Glomerular visceral epithelial cell (primary cell): Measurements from ENCODE around the gene EXOC2.
"Not testable (repeated sequence)": the region's sequence is repeated elsewhere in the genome, so short reads cannot be mapped to it uniquely, and the experiment has no call there.

Experiments used
- DNase-seq: peaks from one replicate; pipeline ENCODE4 v3.0.0-alpha.2; 2016; ENCODE audit errors: extremely low spot score

EXOC2 gene

DNA sequence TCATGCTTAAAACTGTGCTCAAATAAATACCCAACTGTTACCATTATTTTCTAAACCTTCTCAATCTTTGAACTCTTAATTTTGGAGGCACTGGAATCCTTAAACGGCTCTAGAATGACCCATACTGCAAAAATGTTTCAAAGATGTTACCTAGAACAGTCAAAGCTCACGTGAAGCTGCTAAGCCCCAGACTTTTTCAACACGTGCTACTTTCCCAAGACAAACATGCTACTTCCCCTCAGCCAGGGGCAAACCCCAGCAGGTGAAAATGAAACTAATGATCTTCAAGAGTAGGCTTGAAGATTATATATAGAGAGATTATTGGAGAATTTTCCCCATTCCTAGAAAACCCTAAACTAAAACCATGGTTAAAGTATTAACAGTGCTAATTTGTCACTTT lies 64.2 kb downstream of the EXOC2 start:
- no peak for DNase-seq

DNA sequence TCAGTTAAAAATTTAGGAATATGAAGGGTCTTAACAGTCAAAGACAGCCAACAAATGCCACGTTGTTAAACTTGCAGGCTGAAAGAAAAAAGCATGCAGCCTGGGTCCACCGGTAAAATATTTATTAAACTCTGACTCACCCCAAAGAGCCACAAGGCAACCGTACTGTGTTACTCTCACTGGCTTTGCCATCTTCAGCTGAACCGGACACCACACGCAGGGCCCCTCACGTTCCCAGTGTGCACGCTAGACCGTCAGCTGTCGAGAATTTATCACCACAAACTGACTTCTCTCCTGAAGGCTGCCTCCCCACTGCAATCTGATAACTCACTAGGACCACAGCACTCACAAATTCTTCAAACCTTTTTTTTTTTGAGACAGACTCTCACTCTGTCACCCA lies 66.7 kb downstream of the EXOC2 start:
- peak; percentile 82 for DNase-seq

DNA sequence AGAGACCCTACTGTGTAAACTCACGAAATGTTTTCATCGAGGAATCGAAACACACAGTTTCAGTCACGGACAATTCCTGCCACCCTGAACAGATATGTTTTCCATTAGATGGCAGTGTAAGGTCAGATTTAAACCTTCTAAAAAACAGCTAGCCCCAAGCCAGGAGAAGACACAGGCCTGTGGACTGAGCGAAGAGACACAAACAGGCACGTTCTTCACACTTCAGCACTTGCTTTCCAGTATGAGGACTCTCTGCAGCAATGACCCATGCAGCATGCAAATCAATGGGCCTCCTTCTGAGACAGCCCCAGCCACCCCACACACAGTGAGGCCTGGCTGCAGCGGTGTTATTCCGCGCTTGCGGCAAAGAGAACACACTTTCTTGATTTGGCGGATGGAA lies 68.0 kb downstream of the EXOC2 start:
- DNase-seq, result no peak

DNA sequence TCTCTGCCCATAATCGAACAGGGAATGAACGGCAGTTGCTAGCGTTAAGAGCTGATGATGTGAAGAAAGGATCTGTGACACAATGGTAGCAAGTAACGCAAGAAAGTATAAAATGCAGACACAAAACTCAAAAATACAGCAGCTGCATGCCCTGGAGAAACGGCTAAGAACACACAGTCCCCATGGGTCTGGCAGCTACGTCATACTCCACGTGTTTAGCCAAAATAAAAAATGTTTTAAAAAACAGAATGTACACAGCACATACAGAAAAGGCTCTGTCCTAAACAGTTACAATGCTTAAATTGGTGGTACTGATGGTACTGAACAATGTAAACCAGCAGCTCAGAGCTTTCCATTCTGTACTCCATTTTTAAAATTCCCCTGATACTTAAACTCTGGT lies 70.5 kb downstream of the EXOC2 start:
- DNase-seq, result no peak

DNA sequence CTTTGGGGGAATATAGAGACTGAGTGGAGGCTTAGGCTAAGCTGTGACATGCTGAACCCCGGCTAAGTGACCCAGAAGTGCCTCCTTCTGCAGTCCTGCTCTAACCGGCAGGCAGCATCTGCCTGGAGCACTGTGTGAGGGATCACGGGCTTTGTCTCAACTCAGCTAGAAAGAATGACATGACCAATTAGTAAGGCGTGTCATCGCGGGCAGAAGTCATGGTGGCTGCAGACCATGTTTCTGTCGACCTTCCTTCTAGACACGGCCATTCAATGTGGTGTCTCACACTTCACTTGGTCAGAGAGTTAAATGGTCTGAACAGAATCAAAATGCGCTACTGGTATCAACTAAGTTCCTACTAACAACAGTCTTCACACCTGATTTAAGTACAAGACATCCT lies 71.0 kb downstream of the EXOC2 start:
- no peak for DNase-seq

DNA sequence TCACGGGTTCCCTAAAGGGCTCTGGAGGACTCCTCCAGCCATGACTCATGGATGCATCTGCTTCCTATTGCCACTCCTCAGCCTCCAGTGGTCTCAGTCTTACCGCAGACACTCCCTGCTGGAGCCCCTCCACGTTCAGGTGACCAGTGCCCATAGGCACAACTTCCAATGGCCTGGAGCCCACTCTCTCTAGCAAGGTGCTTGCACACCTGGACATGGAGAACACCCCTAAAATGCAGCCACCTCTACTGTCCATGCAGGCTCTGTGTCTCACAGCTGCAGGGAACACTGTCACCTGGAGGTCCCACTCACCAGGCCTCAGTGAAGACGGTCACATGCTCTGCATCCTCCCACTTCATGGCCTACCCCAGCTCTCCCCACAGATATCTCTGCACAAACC lies 72.0 kb downstream of the EXOC2 start:
- no peak for DNase-seq

DNA sequence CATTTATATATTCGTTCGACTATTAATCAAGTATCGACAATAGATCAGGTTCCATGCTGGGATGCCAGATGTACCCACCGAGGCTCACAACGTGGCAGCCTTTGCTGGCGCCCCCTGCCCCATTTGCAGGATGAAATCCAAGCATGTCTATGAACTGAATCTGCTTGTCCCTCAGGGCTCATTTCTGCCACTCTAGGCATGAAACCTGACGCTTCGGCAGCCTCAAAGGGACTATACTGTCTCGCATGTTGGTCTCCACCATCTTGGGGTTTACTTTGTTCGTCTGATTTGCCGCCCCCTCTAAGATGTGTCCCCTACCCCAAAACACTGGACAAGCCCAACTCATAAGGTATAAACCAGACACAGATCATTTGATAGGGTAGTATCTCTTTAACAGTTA lies 72.8 kb downstream of the EXOC2 start:
- DNase-seq, result no peak

DNA sequence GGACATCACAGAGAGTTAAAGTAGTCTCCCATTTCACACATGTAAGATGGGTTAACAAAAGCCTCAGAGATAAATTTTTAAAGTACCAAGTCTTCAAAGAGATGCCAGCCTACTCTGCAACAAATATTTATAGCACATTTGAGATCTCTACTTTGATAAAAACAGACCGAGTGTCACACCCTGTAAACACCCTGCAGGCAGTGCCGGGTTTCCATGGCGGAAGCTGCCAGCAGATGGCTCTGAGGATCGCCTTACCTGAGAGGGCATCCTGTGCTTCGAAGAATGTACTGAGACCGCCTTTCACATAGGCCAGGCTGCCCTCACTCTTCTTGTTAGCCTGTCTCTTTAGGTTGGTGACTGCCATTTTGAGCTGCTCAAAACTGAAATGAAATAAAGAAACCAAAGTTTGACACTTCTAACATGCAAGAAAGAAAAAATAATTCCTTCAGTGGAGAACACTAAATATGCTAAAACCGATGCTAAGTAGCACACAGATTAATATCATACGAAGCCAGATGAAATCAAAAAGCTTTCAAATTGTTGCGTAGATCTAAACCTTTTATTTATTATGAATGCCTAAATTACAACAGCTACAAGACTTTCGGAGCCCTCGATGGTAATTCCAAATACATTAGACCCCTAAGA lies 75.4 kb downstream of the EXOC2 start:
- DNase-seq, result no peak

DNA sequence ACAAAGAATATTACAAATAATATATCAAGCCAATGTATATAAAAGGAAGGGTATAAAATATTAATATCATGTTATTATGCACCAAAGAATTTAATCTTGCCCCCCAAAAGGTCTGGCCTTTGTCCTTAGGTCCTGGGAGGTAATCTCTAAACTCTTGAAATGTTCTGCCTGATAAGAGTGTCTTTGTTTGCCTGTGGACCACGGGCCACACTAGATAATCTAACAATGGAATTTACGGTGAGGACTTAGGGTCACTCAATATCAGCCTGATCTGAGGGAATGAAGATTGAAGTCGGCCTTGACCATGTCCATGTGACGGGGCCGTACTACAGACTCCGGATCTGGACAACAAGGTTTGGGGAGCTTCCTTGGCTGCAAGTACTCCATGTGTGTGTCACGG lies 79.0 kb downstream of the EXOC2 start:
- no peak for DNase-seq

DNA sequence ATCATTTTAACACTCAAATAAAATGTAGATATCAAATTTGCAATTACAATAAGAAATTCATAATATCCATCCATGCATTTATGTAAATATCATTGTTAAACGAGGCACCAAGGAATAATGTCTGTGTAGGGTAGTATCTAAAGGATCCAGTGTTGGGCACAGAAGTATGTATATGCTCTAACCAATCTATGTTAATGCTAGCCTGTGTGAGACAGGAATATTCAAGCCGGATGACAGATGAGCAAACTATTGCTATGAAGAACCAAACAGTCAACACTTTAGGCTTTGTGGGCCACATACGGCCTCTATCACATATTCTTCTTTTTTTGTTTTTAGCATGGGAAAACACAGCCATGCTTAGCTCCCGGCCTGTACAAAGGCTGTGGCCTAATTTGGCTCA lies 81.0 kb downstream of the EXOC2 start:
- DNase-seq, result no peak

DNA sequence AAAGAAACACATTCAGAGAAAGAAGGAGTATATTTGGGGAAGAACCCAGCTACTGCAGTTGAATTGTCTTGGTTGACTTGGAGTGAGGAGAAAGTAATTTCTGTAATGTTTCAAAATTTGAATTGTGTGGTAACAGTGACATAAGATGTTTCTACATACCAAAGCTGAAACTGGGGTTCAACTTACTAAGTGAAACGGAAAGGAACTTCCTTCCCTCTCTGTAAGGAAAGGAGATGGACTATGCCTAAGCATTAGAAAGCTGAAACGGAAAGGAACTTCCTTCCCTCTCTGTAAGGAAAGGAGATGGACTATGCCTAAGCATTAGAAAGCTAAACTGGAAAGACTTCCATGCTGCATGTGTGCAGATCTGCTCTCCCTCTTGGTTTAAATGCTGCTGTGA lies 82.1 kb downstream of the EXOC2 start:
- DNase-seq, result no peak

DNA sequence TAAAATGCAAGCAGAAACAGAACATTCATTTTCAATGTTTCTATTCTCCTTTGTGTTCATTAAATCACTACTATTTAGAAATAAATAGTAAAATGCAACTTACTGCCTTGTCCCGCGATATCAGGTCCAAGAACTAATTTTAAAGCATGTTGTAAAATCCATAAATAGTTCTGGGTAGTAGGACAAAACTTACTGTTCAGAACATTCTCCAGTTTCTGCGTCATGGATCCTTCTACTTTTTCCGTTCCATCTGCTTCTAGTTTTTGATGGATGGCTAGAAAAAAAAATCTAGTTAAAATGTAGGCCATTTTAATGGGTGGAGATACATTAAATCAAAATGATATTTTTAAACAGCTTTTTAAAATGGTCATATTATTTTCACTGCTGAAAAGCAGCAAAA lies 83.0 kb downstream of the EXOC2 start:
- DNase-seq, result no peak

DNA sequence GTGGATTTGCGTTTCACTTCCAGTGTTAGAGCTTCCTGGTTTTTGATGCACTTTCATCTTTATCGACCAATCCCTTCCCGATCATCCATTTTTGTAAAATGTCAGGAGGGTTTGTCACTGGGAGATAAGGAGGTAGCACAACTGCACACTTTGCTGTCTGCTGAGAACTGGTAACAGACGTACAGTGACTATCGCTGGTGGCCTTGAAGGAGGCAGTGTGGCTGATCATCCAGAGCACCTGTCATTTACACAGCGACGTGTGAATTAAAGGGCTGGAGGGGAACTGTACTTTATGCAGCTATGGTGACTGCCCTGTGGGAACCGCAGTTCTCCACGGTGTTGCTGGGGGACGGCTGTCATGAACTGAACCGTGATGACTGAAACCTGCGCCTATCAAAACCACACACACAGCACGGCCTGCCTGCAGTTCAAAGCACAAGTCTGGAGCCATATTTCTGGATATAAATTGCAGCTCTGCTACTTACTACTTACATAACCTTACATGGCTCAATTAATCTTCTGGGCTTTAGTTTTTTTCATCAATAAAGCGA lies 86.0 kb downstream of the EXOC2 start:
- DNase-seq, result no peak

DNA sequence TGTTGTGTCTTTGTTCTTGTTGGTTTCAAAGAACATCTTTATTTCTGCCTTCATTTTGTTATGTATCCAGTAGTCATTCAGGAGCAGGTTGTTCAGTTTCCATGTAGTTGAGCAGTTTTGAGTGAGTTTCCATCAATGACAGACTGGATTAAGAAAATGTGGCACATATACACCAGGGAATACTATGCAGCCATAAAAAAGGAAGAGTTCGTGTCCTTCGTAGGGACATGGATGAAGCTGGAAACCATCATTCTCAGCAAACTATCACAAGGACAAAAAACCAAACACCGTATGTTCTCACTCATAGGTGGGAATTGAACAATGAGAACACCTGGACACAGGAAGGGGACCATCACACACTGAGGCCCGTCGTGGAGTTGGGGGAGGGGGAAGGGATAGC lies 87.0 kb downstream of the EXOC2 start:
- DNase-seq, result not testable (repeated sequence)

DNA sequence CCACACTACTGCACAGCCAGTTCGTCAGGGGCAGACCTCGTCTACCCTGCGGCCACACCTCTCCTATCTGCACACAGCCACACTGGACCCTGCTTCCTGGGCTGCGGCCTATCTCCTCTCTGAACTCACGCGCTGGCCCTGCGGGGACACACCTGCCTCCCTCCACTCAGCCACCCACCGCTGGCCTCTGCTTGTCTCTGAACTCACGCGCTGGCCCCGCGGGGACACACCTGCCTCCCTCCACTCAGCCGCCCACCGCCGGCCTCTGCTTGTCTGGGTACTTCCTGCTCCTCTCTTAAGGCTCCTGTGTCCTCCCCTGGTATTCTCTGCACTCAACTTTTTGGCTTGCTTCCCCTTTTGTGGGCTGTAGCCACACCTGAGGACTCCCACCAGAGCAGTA lies 88.4 kb downstream of the EXOC2 start:
- no peak for DNase-seq

DNA sequence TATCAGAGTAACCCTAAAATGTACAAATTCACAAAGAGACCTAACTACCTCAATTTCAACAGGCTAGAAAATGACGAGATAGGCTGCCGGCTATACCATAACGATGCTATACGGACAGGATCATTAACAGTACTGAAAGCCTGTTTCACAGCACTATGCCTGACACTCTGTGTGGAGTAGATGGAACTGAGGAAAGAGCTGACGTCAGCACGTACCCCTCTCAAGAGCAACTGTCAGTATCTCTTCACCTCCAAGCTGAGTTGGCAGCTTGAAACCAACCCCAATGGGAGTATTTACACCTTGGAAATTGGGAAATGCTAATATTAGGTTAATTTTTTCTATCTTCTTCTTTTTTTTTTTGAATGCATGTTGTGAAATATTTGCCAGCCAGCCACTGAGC lies 89.7 kb downstream of the EXOC2 start:
- DNase-seq, result no peak

DNA sequence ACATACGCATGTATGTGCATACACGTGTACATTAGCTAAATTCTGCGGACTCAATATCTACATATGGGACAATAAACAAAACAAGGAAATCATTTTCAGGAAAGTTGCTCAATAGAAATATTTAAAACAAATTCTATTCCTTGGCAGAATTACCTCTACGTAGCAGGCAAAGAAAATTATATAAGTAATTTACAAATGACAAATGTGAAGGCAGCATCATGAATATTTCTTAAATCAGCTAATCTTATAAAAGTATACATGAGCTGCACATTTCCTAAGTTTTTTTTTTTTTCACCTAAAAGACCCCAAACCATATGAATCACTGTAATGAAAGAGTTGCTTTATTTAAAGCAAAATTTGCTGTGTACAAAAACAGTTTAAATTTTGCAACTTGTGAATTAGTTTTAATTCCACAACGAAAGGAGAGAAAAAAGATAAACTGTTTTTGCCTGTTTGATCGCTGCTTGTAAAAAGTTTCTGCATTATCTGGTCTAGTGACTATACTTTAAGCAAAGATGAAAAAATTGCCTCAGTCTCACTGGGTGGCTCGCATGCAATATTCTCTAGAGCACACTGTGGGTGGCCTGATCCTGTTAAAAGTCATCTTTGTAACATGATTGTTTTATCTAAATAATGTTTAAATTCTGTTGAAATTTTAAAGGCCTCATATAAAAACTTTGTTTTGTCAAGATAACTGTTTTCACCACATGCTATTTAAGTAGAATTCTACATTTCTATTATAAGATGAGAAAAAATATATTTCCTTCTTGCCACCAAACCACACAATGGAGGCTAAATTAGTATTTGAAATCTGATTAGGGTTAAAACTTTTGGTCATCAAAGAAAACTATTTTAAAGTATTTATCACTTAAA lies 93.1 kb downstream of the EXOC2 start:
- DNase-seq, result no peak

DNA sequence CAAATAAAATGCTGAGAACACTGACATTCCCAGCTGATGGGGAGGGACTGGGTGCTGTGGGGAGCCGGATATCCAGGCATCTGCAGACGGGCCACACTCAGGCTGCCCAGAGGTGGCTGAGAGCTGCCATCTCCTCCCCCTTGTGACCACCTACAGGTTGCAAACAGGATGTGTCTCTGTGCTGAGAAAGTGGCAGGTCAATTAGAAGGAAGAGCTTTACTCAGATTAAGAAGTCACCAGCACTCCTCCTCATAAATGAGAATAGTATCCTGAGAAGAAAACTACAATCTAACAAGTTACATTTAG lies 99.1 kb downstream of the EXOC2 start:
- DNase-seq, result no peak

DNA sequence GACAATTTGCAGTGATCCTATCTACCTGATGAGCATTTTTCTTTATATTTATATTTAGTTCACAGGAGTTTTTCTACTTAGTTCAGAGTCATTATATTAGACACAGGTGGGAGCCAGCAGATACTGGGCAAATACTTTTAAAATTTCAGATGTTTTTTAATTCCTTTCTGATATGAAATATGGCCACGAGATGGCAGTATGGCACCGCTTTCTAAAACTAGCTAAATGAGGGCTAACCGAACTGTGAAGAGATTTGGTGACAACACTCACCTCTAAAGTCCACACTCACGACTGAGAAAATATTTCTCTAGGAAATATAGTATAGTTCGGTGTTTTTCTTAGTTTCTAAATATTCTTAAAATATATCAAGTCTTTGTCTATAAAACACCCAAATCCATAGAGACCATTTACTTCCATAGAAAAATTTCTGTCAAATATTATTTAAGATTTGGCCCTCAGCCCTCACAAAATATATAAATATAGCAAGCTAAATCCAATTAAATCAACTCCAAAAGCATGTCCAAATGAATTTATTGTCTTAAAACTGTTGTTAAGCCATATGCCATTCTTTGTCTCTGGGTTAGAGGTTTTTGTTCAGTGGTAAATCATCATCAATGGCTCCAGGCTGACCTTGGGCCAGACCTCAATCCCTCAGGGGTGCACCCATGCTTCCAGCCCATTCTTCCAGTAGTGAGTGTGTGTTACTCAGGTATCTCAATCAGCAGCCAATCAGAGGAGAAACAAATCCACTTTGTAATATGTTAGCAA lies 99.6 kb downstream of the EXOC2 start:
- DNase-seq, result peak; percentile 70

DNA sequence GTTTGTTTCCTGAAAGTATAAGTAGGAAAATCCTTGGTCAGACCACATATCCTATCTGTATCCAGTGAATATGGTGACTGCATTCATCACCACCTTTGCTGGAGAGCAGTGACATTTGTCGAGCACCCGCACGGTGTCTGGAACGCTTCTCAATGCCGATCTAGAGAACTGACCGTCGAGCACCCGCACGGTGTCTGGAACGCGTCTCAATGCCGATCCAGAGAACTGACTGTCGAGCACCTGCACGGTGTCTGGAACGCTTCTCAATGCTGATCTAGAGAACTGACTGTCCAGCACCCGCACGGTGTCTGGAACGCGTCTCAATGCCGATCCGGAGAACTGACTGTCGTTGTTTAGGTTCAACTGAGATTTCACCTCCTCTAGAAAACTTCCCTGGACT lies 103.8 kb downstream of the EXOC2 start:
- DNase-seq, result no peak

DNA sequence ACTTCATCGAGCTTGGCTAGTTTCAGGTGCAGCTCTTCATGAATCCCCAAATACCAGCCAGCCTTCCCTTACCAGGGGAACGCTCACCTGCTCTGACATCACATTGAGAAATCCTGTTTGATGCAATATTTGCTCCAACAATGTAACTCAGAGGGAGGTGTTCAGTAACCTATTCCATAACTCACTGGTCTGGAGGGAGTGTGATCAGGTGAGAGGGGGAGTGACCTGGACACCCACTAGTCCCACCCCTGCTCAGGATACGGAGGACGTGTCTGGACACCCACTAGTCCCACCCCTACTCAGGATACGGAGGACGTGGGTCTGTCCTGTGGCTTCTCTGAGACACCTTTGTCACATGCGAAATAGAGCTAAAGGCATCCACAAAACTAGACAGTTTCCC lies 106.4 kb downstream of the EXOC2 start:
- DNase-seq, result no peak

DNA sequence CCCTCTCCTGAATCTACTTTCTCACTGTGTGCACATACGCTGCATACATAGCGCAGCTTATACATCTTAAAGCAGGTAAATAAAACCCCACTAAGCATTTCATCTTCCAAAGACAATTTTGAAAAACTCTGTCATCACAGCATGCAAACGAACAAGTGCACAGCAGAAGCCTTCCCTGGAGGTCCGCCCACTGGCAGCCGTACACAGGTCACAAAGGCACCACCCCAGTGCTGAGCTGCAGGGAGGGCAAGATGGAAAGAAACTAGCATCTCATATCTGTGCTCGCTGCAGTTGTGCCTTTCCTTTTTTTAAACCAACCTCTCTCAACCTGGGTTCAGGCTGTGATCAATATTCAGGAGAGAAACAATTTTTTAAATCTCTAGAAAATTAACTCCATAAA lies 109.3 kb downstream of the EXOC2 start:
- no peak for DNase-seq

DNA sequence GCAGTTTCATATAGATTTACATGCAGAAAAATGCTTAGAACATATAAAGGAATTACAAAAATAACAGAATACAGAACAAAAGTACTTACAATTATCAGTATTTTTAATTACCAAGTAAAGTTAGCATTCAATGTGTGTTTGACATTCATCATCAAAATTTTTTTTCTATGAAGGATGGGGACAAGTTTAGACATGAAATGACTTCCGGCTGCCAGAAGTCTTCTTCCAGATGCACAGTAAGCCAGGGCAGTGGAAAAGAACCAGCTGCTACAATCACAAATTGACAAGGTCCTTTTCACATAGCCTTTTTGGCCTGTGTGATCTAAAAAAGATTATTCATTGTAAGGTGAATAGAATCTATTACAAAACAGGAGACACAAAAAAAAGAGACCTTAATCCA lies 109.8 kb downstream of the EXOC2 start:
- DNase-seq, result no peak
